Hepatocyte (in vitro differentiated cells): ENCODE measurements around the gene RAB27A.

Experiments used
- EZH2 ChIP-seq: fragments of 200-600 bp; sonication (generic); IDR thresholded peaks from 2 replicates; pipeline ENCODE4 v1.6.1; 2016; ENCODE audit warnings: antibody characterized with exemption, mild to moderate bottlenecking, borderline replicate concordance
- EZH2phosphoT487 ChIP-seq: fragments of 200-600 bp; sonication (generic); IDR thresholded peaks from one replicate; pipeline ENCODE4 v1.6.1; 2018; ENCODE audit warnings: antibody characterized with exemption, mild to moderate bottlenecking, low read depth, moderate library complexity; ENCODE audit not compliant: unreplicated experiment, severe bottlenecking
- TF ChIP-seq, protein P1 (sequence below): fragments of 200-600 bp; sonication (generic); IDR thresholded peaks from 2 replicates; pipeline ENCODE4 v1.5.1; 2016; ENCODE audit warnings: antibody characterized with exemption, mild to moderate bottlenecking; ENCODE audit not compliant: poor library complexity

DNA sequence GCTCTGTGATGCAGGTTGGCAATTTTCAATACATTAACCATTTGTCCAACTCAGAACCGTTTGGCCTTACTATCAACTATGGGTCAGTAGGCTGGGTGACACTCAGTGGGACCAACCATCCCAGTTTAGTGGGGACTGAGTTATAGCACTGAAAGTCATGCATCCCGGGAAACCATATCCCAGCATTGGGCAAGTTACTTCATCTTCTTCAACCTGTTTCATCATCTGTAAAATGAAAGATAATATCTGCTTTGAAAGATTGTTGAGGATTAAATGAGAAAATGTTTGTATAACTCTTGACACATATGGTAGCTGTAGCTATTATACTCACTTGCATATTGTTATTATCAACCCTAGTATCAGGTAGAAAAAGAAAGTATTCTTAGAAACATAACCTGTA lies 11.9 kb downstream of the RAB27A start:
- TF ChIP-seq EZH2phosphoT487 (no peak), EZH2 (no peak)
- TF ChIP-seq, protein P1, sequence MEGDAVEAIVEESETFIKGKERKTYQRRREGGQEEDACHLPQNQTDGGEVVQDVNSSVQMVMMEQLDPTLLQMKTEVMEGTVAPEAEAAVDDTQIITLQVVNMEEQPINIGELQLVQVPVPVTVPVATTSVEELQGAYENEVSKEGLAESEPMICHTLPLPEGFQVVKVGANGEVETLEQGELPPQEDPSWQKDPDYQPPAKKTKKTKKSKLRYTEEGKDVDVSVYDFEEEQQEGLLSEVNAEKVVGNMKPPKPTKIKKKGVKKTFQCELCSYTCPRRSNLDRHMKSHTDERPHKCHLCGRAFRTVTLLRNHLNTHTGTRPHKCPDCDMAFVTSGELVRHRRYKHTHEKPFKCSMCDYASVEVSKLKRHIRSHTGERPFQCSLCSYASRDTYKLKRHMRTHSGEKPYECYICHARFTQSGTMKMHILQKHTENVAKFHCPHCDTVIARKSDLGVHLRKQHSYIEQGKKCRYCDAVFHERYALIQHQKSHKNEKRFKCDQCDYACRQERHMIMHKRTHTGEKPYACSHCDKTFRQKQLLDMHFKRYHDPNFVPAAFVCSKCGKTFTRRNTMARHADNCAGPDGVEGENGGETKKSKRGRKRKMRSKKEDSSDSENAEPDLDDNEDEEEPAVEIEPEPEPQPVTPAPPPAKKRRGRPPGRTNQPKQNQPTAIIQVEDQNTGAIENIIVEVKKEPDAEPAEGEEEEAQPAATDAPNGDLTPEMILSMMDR, result no peak
